ENCODE results near the gene MTHFSD. TPM values are rescaled to one million over a fixed set of nuclear protein-coding genes. Genes with fewer than 3 reads are reported as not detected.

MTHFSD gene
- total RNA-seq, 1 experiment from 2014 or later, result 4.7 TPM

DNA sequence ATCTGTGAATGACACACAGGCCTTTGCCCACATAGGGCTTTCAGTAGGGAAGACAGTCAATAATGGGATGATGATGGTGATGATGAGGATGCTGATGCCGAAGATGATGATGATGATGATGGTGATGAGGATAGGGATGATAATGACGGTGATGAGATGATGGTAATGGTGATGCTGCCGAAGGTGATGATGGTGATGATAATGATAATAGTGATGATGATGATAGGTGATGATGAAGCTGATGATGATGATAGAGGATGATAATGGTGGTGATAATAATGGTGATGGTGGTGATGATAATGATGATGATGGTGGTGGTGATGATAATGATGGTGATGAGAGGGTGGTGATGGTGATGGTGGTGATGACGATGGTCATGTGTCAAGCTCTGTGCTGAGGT lies 36.2 kb upstream of the MTHFSD start:
- H3K4me1 Mint-ChIP-seq, result peaks cover 0 to 10% of the 10 kb centered on the region in 2 experiments; a peak in 2 of 4 replicates
- Histone ChIP-seq H4K91ac (ENCODE audit: insufficient read length, low read depth, low read length) (no peak overlapping the region), H4K5ac (ENCODE audit: insufficient read length, low read depth, low read length) (no peak overlapping the region), H4K8ac (replicated peaks; ENCODE audit: insufficient read length, low read depth, low read length) (no peak overlapping the region), H2BK5ac (ENCODE audit: insufficient read length, low read length) (no peak overlapping the region), H2AK5ac (ENCODE audit: insufficient read length, low read length) (no peak overlapping the region), H3K14ac (ENCODE audit: insufficient read depth, low read length) (no peak overlapping the region), H3K27me3 (ENCODE audit: insufficient read depth, low read length) (no peaks in the 10 kb centered on the region), H3K23ac (ENCODE audit: insufficient read length, low read depth, low read length) (no peak overlapping the region), H3K79me2 (ENCODE audit: insufficient read depth, low read length) (no peaks in the 10 kb centered on the region), H3K4ac (ENCODE audit: low read depth, low read length) (no peak overlapping the region), H2AFZ (ENCODE audit: low read length) (no peak overlapping the region), H2BK12ac (ENCODE audit: insufficient read length, low read depth, low read length) (no peak overlapping the region), H2BK15ac (ENCODE audit: low read depth, low read length) (no peak overlapping the region), H3K4me2 (ENCODE audit: insufficient read depth, insufficient read length, low read length) (no peak overlapping the region), H3K9ac (ENCODE audit: extremely low read depth, insufficient read length, low read length) (no peak overlapping the region), H3K79me1 (ENCODE audit: insufficient read depth, low read depth, low read length, poor library complexity, severe bottlenecking) (no peaks in the 10 kb centered on the region), H3K9me3 (ENCODE audit: control insufficient read depth, low read depth, low read length) (no peaks in the 10 kb centered on the region), H3K56ac (ENCODE audit: insufficient read length, low read depth, low read length) (no peak overlapping the region), H2BK120ac (ENCODE audit: low read depth, low read length, poor library complexity, severe bottlenecking) (no peak overlapping the region), H3T11ph (ENCODE audit: low read length) (no peak overlapping the region), H3K4me1 (ENCODE audit: insufficient read depth, low read length) (no peaks in the 10 kb centered on the region), H3K27ac (ENCODE audit: insufficient read length, low read depth, low read length) (no peak overlapping the region), H3K18ac (ENCODE audit: insufficient read length, low read depth, low read length) (no peak overlapping the region), H4K20me1 (ENCODE audit: control insufficient read depth, insufficient read depth, insufficient read length) (no peaks in the 10 kb centered on the region), H3K23me2 (ENCODE audit: insufficient read length, low read depth, low read length, poor library complexity, severe bottlenecking) (no peaks in the 10 kb centered on the region), H2BK20ac (ENCODE audit: low read depth, low read length, poor library complexity, severe bottlenecking) (no peak overlapping the region)
- DNase-seq, result no peak
- H3K9me3 Mint-ChIP-seq, result no peaks in the 10 kb centered on the region
- TF ChIP-seq, protein P1, sequence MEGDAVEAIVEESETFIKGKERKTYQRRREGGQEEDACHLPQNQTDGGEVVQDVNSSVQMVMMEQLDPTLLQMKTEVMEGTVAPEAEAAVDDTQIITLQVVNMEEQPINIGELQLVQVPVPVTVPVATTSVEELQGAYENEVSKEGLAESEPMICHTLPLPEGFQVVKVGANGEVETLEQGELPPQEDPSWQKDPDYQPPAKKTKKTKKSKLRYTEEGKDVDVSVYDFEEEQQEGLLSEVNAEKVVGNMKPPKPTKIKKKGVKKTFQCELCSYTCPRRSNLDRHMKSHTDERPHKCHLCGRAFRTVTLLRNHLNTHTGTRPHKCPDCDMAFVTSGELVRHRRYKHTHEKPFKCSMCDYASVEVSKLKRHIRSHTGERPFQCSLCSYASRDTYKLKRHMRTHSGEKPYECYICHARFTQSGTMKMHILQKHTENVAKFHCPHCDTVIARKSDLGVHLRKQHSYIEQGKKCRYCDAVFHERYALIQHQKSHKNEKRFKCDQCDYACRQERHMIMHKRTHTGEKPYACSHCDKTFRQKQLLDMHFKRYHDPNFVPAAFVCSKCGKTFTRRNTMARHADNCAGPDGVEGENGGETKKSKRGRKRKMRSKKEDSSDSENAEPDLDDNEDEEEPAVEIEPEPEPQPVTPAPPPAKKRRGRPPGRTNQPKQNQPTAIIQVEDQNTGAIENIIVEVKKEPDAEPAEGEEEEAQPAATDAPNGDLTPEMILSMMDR (conservative IDR thresholded peaks at IDR 0.05), result no peak
- 100% methylated on average over 3 of the region's 4 CpGs for WGBS (ENCODE audit: extremely low coverage, insufficient read length, low lambda C conversion rate)
- no peaks in the 10 kb centered on the region for H3K36me3 Mint-ChIP-seq (ENCODE audit: insufficient read depth in 1 of 3, low read depth in 3 of 3)
- H3K27ac Mint-ChIP-seq, result no peak overlapping the region
- H3K27me3 Mint-ChIP-seq (ENCODE audit: low read depth), result peaks cover 54% of the 10 kb centered on the region
- no peak overlapping the region; a peak in 1 of 5 replicates for H3K4me3 Mint-ChIP-seq
